HUES6 (cell line): ENCODE measurements around the gene APOBEC3C.
"Not testable (repeated sequence)": the region's sequence is repeated elsewhere in the genome, so short reads cannot be mapped to it uniquely, and the experiment has no call there.

Experiments
- H3K27ac ChIP-seq: 2 replicates; pipeline ENCODE4 v1.7.0; 2013; ENCODE audit warnings: low read depth, mild to moderate bottlenecking, low read length, inconsistent platforms
- H3K27me3 ChIP-seq: 2 replicates; pipeline ENCODE4 v1.6.1; 2013; ENCODE audit warnings: low read length; ENCODE audit not compliant: control insufficient read depth, insufficient read depth
- H3K36me3 ChIP-seq: 2 replicates; pipeline ENCODE4 v1.6.1; 2013; ENCODE audit warnings: low read length; ENCODE audit not compliant: control insufficient read depth, insufficient read depth
- H3K4me1 ChIP-seq: 2 replicates; pipeline ENCODE4 v1.6.1; 2013; ENCODE audit warnings: low read length; ENCODE audit not compliant: control insufficient read depth, insufficient read depth
- H3K4me3 ChIP-seq: 2 replicates; pipeline ENCODE4 v1.5.1; 2013; ENCODE audit warnings: low read depth, low read length
- H3K9ac ChIP-seq: one replicate; pipeline ENCODE4 v1.6.1; 2013; ENCODE audit warnings: mild to moderate bottlenecking, low read length
- H3K9me3 ChIP-seq: 2 replicates; pipeline ENCODE4 v1.6.1; 2013; ENCODE audit warnings: low read depth, low read length; ENCODE audit not compliant: control insufficient read depth, insufficient read depth

The APOBEC3C gene

GRCh38 chr22:38971791-38972190, 42.3 kb upstream of the APOBEC3C start:
- H3K4me1 ChIP-seq, result no peaks in the 10 kb centered on the region
- H3K9ac ChIP-seq, result no peak overlapping the region
- H3K27me3 ChIP-seq, result no peaks in the 10 kb centered on the region
- H3K27ac ChIP-seq, result no peak overlapping the region
- H3K9me3 ChIP-seq, result peaks cover 18% of the 10 kb centered on the region
- H3K36me3 ChIP-seq, result no peaks in the 10 kb centered on the region
- H3K4me3 ChIP-seq, result no peak overlapping the region

- no peak overlapping the region for H3K9ac ChIP-seq
- peaks cover 25% of the 10 kb centered on the region for H3K9me3 ChIP-seq
- no peak overlapping the region for H3K27ac ChIP-seq
- H3K27me3 ChIP-seq, result no peaks in the 10 kb centered on the region
- H3K36me3 ChIP-seq, result no peaks in the 10 kb centered on the region
- no peaks in the 10 kb centered on the region for H3K4me1 ChIP-seq
- no peak overlapping the region for H3K4me3 ChIP-seq
These were observed 41.5 kb upstream of the APOBEC3C start for GRCh38 chr22:38972558-38972957.

- H3K4me1 ChIP-seq, result no peaks in the 10 kb centered on the region
- peaks cover 31% of the 10 kb centered on the region for H3K9me3 ChIP-seq
- H3K4me3 ChIP-seq, result no peak overlapping the region
- no peaks in the 10 kb centered on the region for H3K36me3 ChIP-seq
- no peak overlapping the region for H3K27ac ChIP-seq
- no peaks in the 10 kb centered on the region for H3K27me3 ChIP-seq
- no peak overlapping the region for H3K9ac ChIP-seq
These were observed 40.5 kb upstream of the APOBEC3C start for GRCh38 chr22:38973289-38974169.

- Histone ChIP-seq H3K27me3 (no peaks in the 10 kb centered on the region), H3K9ac (no peak overlapping the region), H3K4me1 (no peaks in the 10 kb centered on the region), H3K36me3 (no peaks in the 10 kb centered on the region), H3K4me3 (no peak overlapping the region), H3K27ac (no peak overlapping the region), H3K9me3 (peaks cover 31% of the 10 kb centered on the region)
These were observed 39.8 kb upstream of the APOBEC3C start for GRCh38 chr22:38974170-38974825.

- Histone ChIP-seq H3K9me3 (peaks cover 31% of the 10 kb centered on the region), H3K9ac (no peak overlapping the region), H3K27me3 (no peaks in the 10 kb centered on the region), H3K36me3 (no peaks in the 10 kb centered on the region), H3K27ac (no peak overlapping the region), H3K4me1 (no peaks in the 10 kb centered on the region), H3K4me3 (no peak overlapping the region)
These were observed 39.3 kb upstream of the APOBEC3C start for GRCh38 chr22:38974826-38975175.

GRCh38 chr22:38977289-38977688, 36.8 kb upstream of the APOBEC3C start:
- H3K9ac ChIP-seq, H3K27me3 ChIP-seq, H3K36me3 ChIP-seq, H3K4me1 ChIP-seq, H3K27ac ChIP-seq, H3K4me3 ChIP-seq: not testable (repeated sequence)
- peaks cover 36% of the 10 kb centered on the region for H3K9me3 ChIP-seq

GRCh38 chr22:38980587-38980986, 33.5 kb upstream of the APOBEC3C start:
- not testable (repeated sequence) for H3K27me3 ChIP-seq, H3K36me3 ChIP-seq, H3K9ac ChIP-seq, H3K27ac ChIP-seq, H3K4me3 ChIP-seq, H3K4me1 ChIP-seq
- H3K9me3 ChIP-seq, result peaks cover 48% of the 10 kb centered on the region

GRCh38 chr22:38981005-38981991, 32.8 kb upstream of the APOBEC3C start:
- H3K4me3 ChIP-seq, result no peak overlapping the region
- H3K9me3 ChIP-seq, result peaks cover 42% of the 10 kb centered on the region
- no peaks in the 10 kb centered on the region for H3K27me3 ChIP-seq
- peaks cover 3% of the 10 kb centered on the region; the same call in 1 of the 2 replicates for H3K36me3 ChIP-seq
- H3K4me1 ChIP-seq, result peaks cover 6% of the 10 kb centered on the region
- no peak overlapping the region; the same call in 1 of the 2 replicates for H3K27ac ChIP-seq
- no peak overlapping the region for H3K9ac ChIP-seq

GRCh38 chr22:38981992-38982927, 31.8 kb upstream of the APOBEC3C start, which contains the start of gene APOBEC3B:
Gene APOBEC3B, plus strand, starts transcription at chr22:38982347. Its CDS starts 107 bp downstream, at chr22:38982454.
- peaks cover 3% of the 10 kb centered on the region; the same call in 1 of the 2 replicates for H3K36me3 ChIP-seq
- H3K27me3 ChIP-seq, result no peaks in the 10 kb centered on the region
- no peak within 1 kb of the TSS; the same call in 1 of the 2 replicates for H3K4me3 ChIP-seq
- peaks cover 10% of the 10 kb centered on the region for H3K4me1 ChIP-seq
- H3K9me3 ChIP-seq, result peaks cover 34% of the 10 kb centered on the region
- no peak within 1 kb of the TSS for H3K9ac ChIP-seq
- no peak within 1 kb of the TSS; the same call in 1 of the 2 replicates for H3K27ac ChIP-seq

- Histone ChIP-seq H3K4me3 (no peak overlapping the region), H3K27me3 (no peaks in the 10 kb centered on the region), H3K9ac (no peak overlapping the region), H3K36me3 (peaks cover 3% of the 10 kb centered on the region; the same call in 1 of the 2 replicates), H3K27ac (no peak overlapping the region; the same call in 1 of the 2 replicates), H3K4me1 (peaks cover 11% of the 10 kb centered on the region), H3K9me3 (peaks cover 25% of the 10 kb centered on the region)
These were observed 29.8 kb upstream of the APOBEC3C start for GRCh38 chr22:38984224-38984623.
